ENCODE data around the gene YTHDC2.
"Not testable (repeated sequence)": the region's sequence is repeated elsewhere in the genome, so short reads cannot be mapped to it uniquely, and the experiment has no call there.

Gene YTHDC2

GRCh38 chr5:113520899-113521298 is 7.4 kb downstream of the YTHDC2 start:
- DNase-seq = no peak

GRCh38 chr5:113523168-113523567 is 9.7 kb downstream of the YTHDC2 start:
- DNase-seq = no peak

- peak; percentile 70 for DNase-seq
These were observed 11.4 kb downstream of the YTHDC2 start for GRCh38 chr5:113524927-113525326.

- DNase-seq = no peak
These were observed 12.9 kb downstream of the YTHDC2 start for GRCh38 chr5:113526421-113526820.

GRCh38 chr5:113527746-113528145 is 14.3 kb downstream of the YTHDC2 start:
- DNase-seq = no peak

- DNase-seq = no peak
These were observed 18.1 kb downstream of the YTHDC2 start for GRCh38 chr5:113531481-113532159.

GRCh38 chr5:113538313-113538712 is 24.8 kb downstream of the YTHDC2 start:
- DNase-seq = no peak

GRCh38 chr5:113546703-113547183 is 33.2 kb downstream of the YTHDC2 start:
- DNase-seq = no peak

GRCh38 chr5:113548396-113548795 is 34.9 kb downstream of the YTHDC2 start:
- no peak for DNase-seq

- no peak for DNase-seq
These were observed 38.6 kb downstream of the YTHDC2 start for GRCh38 chr5:113552137-113552536.

GRCh38 chr5:113552620-113553019 is 39.1 kb downstream of the YTHDC2 start:
- DNase-seq = no peak

- DNase-seq = no peak
These were observed 49.4 kb downstream of the YTHDC2 start for GRCh38 chr5:113562828-113563400.

GRCh38 chr5:113569396-113569795 is 55.9 kb downstream of the YTHDC2 start:
- DNase-seq = no peak

GRCh38 chr5:113572716-113573115 is 59.2 kb downstream of the YTHDC2 start:
- DNase-seq = no peak

GRCh38 chr5:113574417-113574816 is 60.9 kb downstream of the YTHDC2 start:
- peak; percentile 58 for DNase-seq

GRCh38 chr5:113575074-113575473 is 61.6 kb downstream of the YTHDC2 start:
- DNase-seq = no peak

- DNase-seq = no peak
These were observed 64.6 kb downstream of the YTHDC2 start for GRCh38 chr5:113578091-113578490.

- no peak for DNase-seq
These were observed 67.9 kb downstream of the YTHDC2 start for GRCh38 chr5:113581388-113581787.

GRCh38 chr5:113598150-113598549 is 84.7 kb downstream of the YTHDC2 start:
- DNase-seq = no peak

GRCh38 chr5:113598926-113599325 is 85.4 kb downstream of the YTHDC2 start:
- DNase-seq = no peak

GRCh38 chr5:113600255-113600905 is 86.9 kb downstream of the YTHDC2 start:
- DNase-seq = no peak

- DNase-seq = no peak
These were observed 87.9 kb downstream of the YTHDC2 start for GRCh38 chr5:113601423-113601822.

GRCh38 chr5:113603246-113603645 is 89.8 kb downstream of the YTHDC2 start:
- not testable (repeated sequence) for DNase-seq

All from hematopoietic multipotent progenitor cell treated with erythropoietin and hydrocortisone succinate and interleukin-3 and kit ligand, for 4 days (in vitro differentiated cells).